Neural progenitor cell (in vitro differentiated cells): ENCODE measurements around the gene RAMACL. TPM values are rescaled to one million over a fixed set of nuclear protein-coding genes. Genes with fewer than 3 reads are reported as not detected.

Source experiments
- DNase-seq: peaks from one replicate; pipeline ENCODE4 v3.0.0-alpha.2; 2016; ENCODE audit warnings: low spot score
- H2AFZ ChIP-seq: fragments of 200-600 bp; sonication (generic); replicated peaks from 2 replicates; pipeline ENCODE4 v1.6.1; 2016; ENCODE audit warnings: antibody characterized with exemption
- H3F3A ChIP-seq: fragments of 200-600 bp; sonication (generic); 2 replicates; pipeline ENCODE4 v1.6.1; 2016; ENCODE audit warnings: antibody characterized with exemption, low read depth
- H3K27ac ChIP-seq: fragments of 200-600 bp; sonication (generic); 2 replicates; pipeline ENCODE4 v1.5.1; 2016; ENCODE audit warnings: mild to moderate bottlenecking
- H3K27me3 ChIP-seq: fragments of 200-600 bp; sonication (generic); 2 replicates; pipeline ENCODE4 v1.6.1; 2016; ENCODE audit warnings: mild to moderate bottlenecking, moderate library complexity
- H3K36me3 ChIP-seq: fragments of 200-600 bp; sonication (generic); 2 replicates; pipeline ENCODE4 v1.5.1; 2016
- H3K4me1 ChIP-seq: fragments of 200-600 bp; sonication (generic); 2 replicates; pipeline ENCODE4 v1.6.1; 2016; ENCODE audit warnings: mixed run types
- H3K4me2 ChIP-seq: fragments of 200-600 bp; sonication (generic); 2 replicates; pipeline ENCODE4 v1.6.1; 2016
- H3K4me3 ChIP-seq: fragments of 200-600 bp; sonication (generic); 2 replicates; pipeline ENCODE4 v1.5.1; 2016
- H3K79me2 ChIP-seq: fragments of 200-600 bp; sonication (generic); 2 replicates; pipeline ENCODE4 v1.6.1; 2016; ENCODE audit warnings: low read depth
- H3K9ac ChIP-seq: fragments of 200-600 bp; sonication (generic); 2 replicates; pipeline ENCODE4 v1.6.1; 2016
- H3K9me3 ChIP-seq: fragments of 200-600 bp; sonication (generic); 2 replicates; pipeline ENCODE4 v1.5.1; 2016; ENCODE audit warnings: low read depth
- H4K20me1 ChIP-seq: fragments of 200-600 bp; sonication (generic); 2 replicates; pipeline ENCODE4 v1.6.1; 2016; ENCODE audit warnings: low read depth
- H3K27ac Mint-ChIP-seq: 3 replicates; pipeline ENCODE4 v1.8.0; 2021; ENCODE audit warnings: mixed read lengths
- H3K27me3 Mint-ChIP-seq: 2 replicates; pipeline ENCODE4 v1.8.0; 2022; ENCODE audit warnings: low read depth, mild to moderate bottlenecking, inconsistent platforms, moderate library complexity, mixed read lengths; ENCODE audit not compliant: insufficient read depth
- H3K36me3 Mint-ChIP-seq: 3 replicates; pipeline ENCODE4 v1.8.0; 2021; ENCODE audit warnings: mixed read lengths
- H3K4me1 Mint-ChIP-seq: 3 replicates; pipeline ENCODE4 v1.8.0; 2021; ENCODE audit warnings: mixed read lengths
- H3K4me3 Mint-ChIP-seq: 3 replicates; pipeline ENCODE4 v1.8.0; 2021; ENCODE audit warnings: mild to moderate bottlenecking, moderate library complexity, mixed read lengths
- H3K9me3 Mint-ChIP-seq: 3 replicates; pipeline ENCODE4 v1.8.0; 2020; ENCODE audit warnings: mixed read lengths
- CTCF ChIP-seq: fragments of 200-600 bp; sonication (generic); IDR thresholded peaks from 2 replicates; pipeline ENCODE4 v1.5.1; 2017; ENCODE audit warnings: antibody characterized with exemption, mild to moderate bottlenecking
- EZH2 ChIP-seq: fragments of 200-600 bp; sonication (generic); IDR thresholded peaks from 2 replicates; pipeline ENCODE4 v1.6.1; 2017; ENCODE audit warnings: antibody characterized with exemption, mild to moderate bottlenecking, moderate library complexity
- EZH2phosphoT487 ChIP-seq: fragments of 200-600 bp; sonication (generic); IDR thresholded peaks from 2 replicates; pipeline ENCODE4 v1.6.1; 2017; ENCODE audit warnings: antibody characterized with exemption
- total RNA-seq: library from RNA; depleted of rRNA; stranded (reverse); fragments of >200 nt; gene quantifications from 2 replicates; pipeline ENCODE4 v1.2.3, GENCODE V29; 2015; ENCODE audit warnings: low replicate concordance

Gene RAMACL
- total RNA-seq, 1 donor from 2014 or later = 0.19 TPM

DNA sequence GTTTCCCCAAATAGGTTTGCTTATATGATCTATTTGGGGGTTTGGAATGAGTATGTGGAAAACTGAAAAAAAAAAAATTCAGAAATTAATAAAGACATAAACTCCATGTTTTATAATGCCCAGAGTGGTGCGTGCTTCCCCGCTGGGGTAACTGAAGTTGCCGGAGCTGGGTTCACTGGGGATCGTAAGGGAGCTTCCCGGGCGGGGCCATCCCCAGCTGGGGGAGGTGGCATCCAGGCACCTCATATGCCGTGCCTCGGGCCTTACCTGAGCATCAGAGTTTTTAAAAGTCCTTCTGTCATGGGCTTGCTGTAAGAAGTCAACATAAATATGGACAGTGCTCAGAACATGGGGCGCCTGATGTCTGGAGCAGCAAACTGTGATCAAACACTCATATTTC lies 17.9 kb upstream of the RAMACL start:
- H3F3A ChIP-seq = no peaks in the 10 kb centered on the region
- H3K4me3 Mint-ChIP-seq = no peak overlapping the region
- no peak overlapping the region for H3K4me3 ChIP-seq
- H3K27me3 Mint-ChIP-seq = no peaks in the 10 kb centered on the region
- no peak overlapping the region for H3K27ac ChIP-seq
- peaks cover 11% of the 10 kb centered on the region for H3K9me3 Mint-ChIP-seq
- no peaks in the 10 kb centered on the region for H3K27me3 ChIP-seq
- H2AFZ ChIP-seq = no peak overlapping the region
- H3K9ac ChIP-seq = no peak overlapping the region
- no peaks in the 10 kb centered on the region for H3K4me1 ChIP-seq
- peaks cover 10% of the 10 kb centered on the region for H3K4me1 Mint-ChIP-seq
- H3K4me2 ChIP-seq = no peak overlapping the region
- TF ChIP-seq EZH2 (no peak), EZH2phosphoT487 (no peak), CTCF (no peak)
- no peak overlapping the region for H3K27ac Mint-ChIP-seq
- peaks cover 17% of the 10 kb centered on the region for H3K79me2 ChIP-seq
- DNase-seq = no peak
- H3K36me3 ChIP-seq = no peaks in the 10 kb centered on the region
- H3K36me3 Mint-ChIP-seq = peaks cover 23% of the 10 kb centered on the region
- no peaks in the 10 kb centered on the region for H3K9me3 ChIP-seq
- no peaks in the 10 kb centered on the region for H4K20me1 ChIP-seq

- H3K4me3 Mint-ChIP-seq = no peak overlapping the region
- H3K27me3 ChIP-seq = no peaks in the 10 kb centered on the region
- H3F3A ChIP-seq = peaks cover 5% of the 10 kb centered on the region
- H3K4me2 ChIP-seq = no peak overlapping the region
- DNase-seq = no peak
- no peak overlapping the region for H3K27ac Mint-ChIP-seq
- peaks cover 11% of the 10 kb centered on the region for H3K9me3 Mint-ChIP-seq
- peaks cover 20% of the 10 kb centered on the region for H3K4me1 Mint-ChIP-seq
- H3K27me3 Mint-ChIP-seq = no peaks in the 10 kb centered on the region
- no peaks in the 10 kb centered on the region for H4K20me1 ChIP-seq
- H2AFZ ChIP-seq = no peak overlapping the region
- H3K27ac ChIP-seq = no peak overlapping the region
- no peaks in the 10 kb centered on the region for H3K36me3 ChIP-seq
- no peak for TF ChIP-seq CTCF
- TF ChIP-seq EZH2 = no peak
- no peak for TF ChIP-seq EZH2phosphoT487
- H3K79me2 ChIP-seq = peaks cover 17% of the 10 kb centered on the region
- no peak overlapping the region for H3K9ac ChIP-seq
- no peak overlapping the region for H3K4me3 ChIP-seq
- H3K36me3 Mint-ChIP-seq = peaks cover 22% of the 10 kb centered on the region
- no peaks in the 10 kb centered on the region for H3K9me3 ChIP-seq
- H3K4me1 ChIP-seq = peaks cover 6% of the 10 kb centered on the region
Observed at GRCh38 chr6:166603043-166603690, 16.7 kb upstream of the RAMACL start.

GRCh38 chr6:166601956-166602355 lies 15.5 kb upstream of the RAMACL start:
- Histone ChIP-seq H3K36me3 (no peaks in the 10 kb centered on the region), H3K4me2 (no peak overlapping the region), H4K20me1 (no peaks in the 10 kb centered on the region), H3K4me3 (no peak overlapping the region), H3F3A (peaks cover 11% of the 10 kb centered on the region), H3K79me2 (peaks cover 17% of the 10 kb centered on the region), H3K9ac (no peak overlapping the region), H2AFZ (no peak overlapping the region), H3K27me3 (no peaks in the 10 kb centered on the region), H3K9me3 (no peaks in the 10 kb centered on the region), H3K4me1 (peaks cover 17% of the 10 kb centered on the region), H3K27ac (no peak overlapping the region)
- H3K4me1 Mint-ChIP-seq = peaks cover 32% of the 10 kb centered on the region
- H3K4me3 Mint-ChIP-seq = no peak overlapping the region
- no peak overlapping the region for H3K27ac Mint-ChIP-seq
- peaks cover 11% of the 10 kb centered on the region for H3K9me3 Mint-ChIP-seq
- no peak for DNase-seq
- no peaks in the 10 kb centered on the region for H3K27me3 Mint-ChIP-seq
- TF ChIP-seq CTCF (no peak), EZH2 (no peak), EZH2phosphoT487 (no peak)
- peaks cover 22% of the 10 kb centered on the region for H3K36me3 Mint-ChIP-seq
